Measurements from ENCODE around the gene ULK3. TPM values are rescaled to one million over a fixed set of nuclear protein-coding genes. Genes with fewer than 3 reads are reported as not detected.
A peak's percentile ranks its signal among the peaks of the same experiment; 100 is the strongest.

ULK3 gene
- total RNA-seq, 1 experiment from 2014 or later = 15.1 TPM

GRCh38 chr15:74868059-74868458 lies 25.1 kb upstream of the ULK3 start:
- DNase-seq (ENCODE audit: low read depth) = no peak

GRCh38 chr15:74867466-74868038 lies 24.6 kb upstream of the ULK3 start:
- DNase-seq (ENCODE audit: low read depth) = no peak

- peak; percentile 45 for DNase-seq (ENCODE audit: low read depth)
Observed at GRCh38 chr15:74866090-74866489, 23.1 kb upstream of the ULK3 start.

- DNase-seq (ENCODE audit: low read depth) = no peak
Observed at GRCh38 chr15:74865316-74865715, 22.4 kb upstream of the ULK3 start.

- no peak for DNase-seq (ENCODE audit: low read depth)
Observed at GRCh38 chr15:74864296-74864695, 21.3 kb upstream of the ULK3 start.

GRCh38 chr15:74863239-74864056 lies 20.5 kb upstream of the ULK3 start:
- peak; percentile 15 for DNase-seq (ENCODE audit: low read depth)

- DNase-seq (ENCODE audit: low read depth) = no peak
Observed at GRCh38 chr15:74858369-74858740, 15.4 kb upstream of the ULK3 start.

GRCh38 chr15:74857671-74858368 lies 14.9 kb upstream of the ULK3 start:
- DNase-seq (ENCODE audit: low read depth) = no peak

GRCh38 chr15:74857082-74857655 lies 14.2 kb upstream of the ULK3 start:
- DNase-seq (ENCODE audit: low read depth) = no peak

- DNase-seq (ENCODE audit: low read depth) = no peak
Observed at GRCh38 chr15:74856537-74856936, 13.6 kb upstream of the ULK3 start.

GRCh38 chr15:74855857-74856256 lies 12.9 kb upstream of the ULK3 start:
- DNase-seq (ENCODE audit: low read depth) = no peak

- DNase-seq (ENCODE audit: low read depth) = no peak
Observed at GRCh38 chr15:74854453-74855022, 11.6 kb upstream of the ULK3 start.

- no peak for DNase-seq (ENCODE audit: low read depth)
Observed at GRCh38 chr15:74851960-74852359, 9.0 kb upstream of the ULK3 start.

- DNase-seq (ENCODE audit: low read depth) = no peak
Observed at GRCh38 chr15:74850393-74850792, 7.4 kb upstream of the ULK3 start.

- no peak for DNase-seq (ENCODE audit: low read depth)
Observed at GRCh38 chr15:74847432-74847831, 4.5 kb upstream of the ULK3 start.

GRCh38 chr15:74845581-74845980 lies 2.6 kb upstream of the ULK3 start:
- no peak for DNase-seq (ENCODE audit: low read depth)

- no peak for DNase-seq (ENCODE audit: low read depth)
Observed at GRCh38 chr15:74845208-74845568, 2.2 kb upstream of the ULK3 start.

- no peak for DNase-seq (ENCODE audit: low read depth)
Observed at GRCh38 chr15:74844319-74845207, 1.6 kb upstream of the ULK3 start.

GRCh38 chr15:74843891-74844299 lies 939 bp upstream of the ULK3 start:
- DNase-seq (ENCODE audit: low read depth) = no peak

GRCh38 chr15:74843445-74843828 lies 481 bp upstream of the ULK3 start:
- DNase-seq (ENCODE audit: low read depth) = no peak

- DNase-seq (ENCODE audit: low read depth) = no peak
Observed at GRCh38 chr15:74841891-74842373, 1.0 kb downstream of the ULK3 start.

Measured in RPMI7951 (cell line).